HepG2 (cell line): Measurements from ENCODE around the gene WDR53. TPM values are rescaled to one million over a fixed set of nuclear protein-coding genes. Genes with fewer than 3 reads are reported as not detected.
"Not testable (repeated sequence)": the region's sequence is repeated elsewhere in the genome, so short reads cannot be mapped to it uniquely, and the experiment has no call there.

Experiments used
- ATAC-seq: fragments of 200-7000 bp; cut with Tn5 transposase; 3 replicates; pipeline ENCODE4 v1.9.1; 2020; ENCODE audit warnings: mild to moderate bottlenecking, moderate library complexity
- BruUV-seq: library from RNA; stranded (reverse); fragments of 400-500 nt; replicated peaks from 2 replicates; lab custom pipeline; 2021; lab: Mats Ljungman, UMichigan
- CTCF ChIA-PET: fragments of 300-600 bp; formaldehyde crosslinking; extraction: SDS; loops from one replicate; lab custom pipeline; 2021; ENCODE audit warnings: low total read pairs, inconsistent platforms, low intra/inter-chr PET ratio; lab: Yijun Ruan, JAX
- POLR2A ChIA-PET: fragments of 350-600 bp; sonication (Branson Sonifier 250); formaldehyde crosslinking; loops from one replicate; lab custom pipeline; 2020; ENCODE audit warnings: antibody characterized with exemption, inconsistent platforms; lab: Yijun Ruan, JAX
- DNase-seq: peaks from one replicate; pipeline ENCODE4 v3.0.0-alpha.2; 2015; ENCODE audit warnings: low spot score
- FAIRE-seq: peaks from 3 replicates; lab custom pipeline; 2011; peaks lifted over from hg19 to GRCh38; lab: Jason Lieb, UNC
- H2AFZ ChIP-seq: one replicate; pipeline ENCODE4 v1.6.1; 2011; ENCODE audit warnings: low read length, inconsistent platforms
- H3K27ac ChIP-seq: fragments of 300-600 bp; 3 replicates; pipeline ENCODE4 v1.8.0; 2011; ENCODE audit warnings: mixed run types, mild to moderate bottlenecking, mixed read lengths, low read length, inconsistent platforms; ENCODE audit not compliant: insufficient read depth; ENCODE audit errors: extremely low read length
- H3K27me3 ChIP-seq, 2 experiments: fragments of 200-600 bp in 1 of 2; 2 replicates in 1 of 2; 3 replicates in 1 of 2; pipeline versions ENCODE4 v1.6.0 to v1.8.0; 2011; ENCODE audit warnings: low read length in 2 of 2, mild to moderate bottlenecking in 2 of 2, moderate library complexity in 2 of 2, inconsistent platforms in 1 of 2; ENCODE audit not compliant: insufficient read depth in 2 of 2, control insufficient read depth in 1 of 2
- H3K36me3 ChIP-seq, 2 experiments: fragments of 200-600 bp in 1 of 2; replicated peaks in 1 of 2; 2 replicates in 1 of 2; 3 replicates in 1 of 2; pipeline versions ENCODE4 v1.5.1 to v1.8.0; 2011; ENCODE audit warnings: low read length in 2 of 2, inconsistent platforms in 1 of 2; ENCODE audit not compliant: insufficient read depth in 2 of 2, control insufficient read depth in 1 of 2
- H3K4me1 ChIP-seq: 2 replicates; pipeline ENCODE4 v1.5.1; 2012; ENCODE audit warnings: low read length, inconsistent platforms; ENCODE audit not compliant: insufficient read depth
- H3K4me2 ChIP-seq: 2 replicates; pipeline ENCODE4 v1.6.0; 2011; ENCODE audit warnings: low read depth, low read length, inconsistent platforms
- H3K4me3 ChIP-seq, 3 experiments: fragments of 200-600 bp in 1 of 3; sonication (generic), shearing (Covaris generic) in 1 of 3; replicated peaks in 1 of 3; 2 replicates each; pipeline ENCODE4 v1.5.1; 2011 to 2016; ENCODE audit warnings: low read length in 3 of 3, inconsistent platforms in 2 of 3, low read depth in 2 of 3, mild to moderate bottlenecking in 2 of 3, control low read depth in 1 of 3, mixed read lengths in 1 of 3; ENCODE audit not compliant: insufficient read depth in 1 of 3
- H3K79me2 ChIP-seq: one replicate; pipeline ENCODE4 v1.6.1; 2011; ENCODE audit warnings: low read length, inconsistent platforms; ENCODE audit not compliant: insufficient read depth
- H3K9ac ChIP-seq: 2 replicates; pipeline ENCODE4 v1.6.0; 2011; ENCODE audit warnings: mild to moderate bottlenecking, low read depth, low read length, inconsistent platforms; ENCODE audit not compliant: insufficient read depth
- H3K9me3 ChIP-seq: 2 replicates; pipeline ENCODE4 v1.5.1; 2012; ENCODE audit warnings: mild to moderate bottlenecking, low read length
- H4K20me1 ChIP-seq: 2 replicates; pipeline ENCODE4 v1.6.0; 2011; ENCODE audit warnings: inconsistent platforms, mild to moderate bottlenecking, low read length, moderate library complexity; ENCODE audit not compliant: insufficient read depth
- AHR ChIP-seq: IDR thresholded peaks from 2 replicates; pipeline ENCODE4 v1.6.1; 2018; ENCODE audit warnings: missing genetic modification reagents, missing compliant biosample characterization
- ATAD3A ChIP-seq: sonication (generic); formaldehyde crosslinking; IDR thresholded peaks from 2 replicates; pipeline ENCODE4 v1.4.0; 2020; ENCODE audit warnings: missing genetic modification reagents
- CBX1 ChIP-seq: IDR thresholded peaks from one replicate; pipeline ENCODE4 v1.6.1; 2016; ENCODE audit warnings: antibody characterized with exemption, low read depth
- HOXA9 ChIP-seq: sonication (generic); formaldehyde crosslinking; IDR thresholded peaks from 2 replicates; pipeline ENCODE4 v1.8.1; 2022; ENCODE audit warnings: missing genetic modification reagents, mild to moderate bottlenecking, moderate library complexity, borderline replicate concordance
- ZNF253 ChIP-seq: sonication (generic); formaldehyde crosslinking; IDR thresholded peaks from 2 replicates; pipeline ENCODE4 v1.8.0; 2022; ENCODE audit warnings: mild to moderate bottlenecking, missing genetic modification reagents, borderline replicate concordance
- ZNF431 ChIP-seq: sonication (generic); formaldehyde crosslinking; IDR thresholded peaks from 2 replicates; pipeline ENCODE4 v1.9.0; 2022; ENCODE audit warnings: missing genetic modification reagents, low read depth, mild to moderate bottlenecking, borderline replicate concordance
- ZNF569 ChIP-seq: sonication (generic); formaldehyde crosslinking; IDR thresholded peaks from 2 replicates; pipeline ENCODE4 v1.5.0; 2020; ENCODE audit warnings: mild to moderate bottlenecking, missing genetic modification reagents, moderate library complexity, borderline replicate concordance
- WGBS: methylation state at CpG from one replicate; pipeline ENCODE4 v1.1.6; 2017; ENCODE audit warnings: low lambda C conversion rate; 5-methylcytosine and 5-hydroxymethylcytosine counted together
- in situ Hi-C: cut with HindIII; loops from 2 replicates; pipeline ENCODE4 v1.10.0; 2017; ENCODE audit warnings: low pct_unique_long_range_greater_than_20kb; ENCODE audit not compliant: extremely low pct_ligation_motif_present
- intact Hi-C: fragments of 100-400 bp; cut with micrococcal nuclease; formaldehyde crosslinking; loops from one replicate; pipeline ENCODE4 v1.10.0; 2022; ENCODE audit not compliant: unreplicated experiment
- polyA plus RNA-seq, 8 experiments: library from polyadenylated mRNA; depleted of rRNA in 3 of 8; stranded (reverse) in 7 of 8; unstranded in 1 of 8; fragments of >200 nt; fragmentation: Illumina TruSeq in 4 of 8; extraction: Trizol in 4 of 8; gene quantifications; 2 replicates each; pipeline versions ENCODE4 v1.2.1 to v1.2.3, GENCODE V29; 2011 to 2016; ENCODE audit warnings: low read depth in 4 of 8, missing spikeins in 1 of 8, mixed read lengths in 1 of 8; ENCODE audit not compliant: insufficient read depth in 1 of 8
- total RNA-seq, 5 experiments: library from RNA; depleted of rRNA; stranded (reverse); fragments of >200 nt; fragmentation: Illumina TruSeq; extraction: Trizol; gene quantifications; 2 replicates each; pipeline ENCODE4 v1.2.3, GENCODE V29; 2016; ENCODE audit warnings: low read depth in 1 of 5
- TF ChIP-seq, protein P1 (sequence below), 2 experiments: sonication (generic) in 1 of 2; formaldehyde crosslinking in 1 of 2; IDR thresholded peaks; 2 replicates each; pipeline versions ENCODE4 v1.4.0 to v1.6.1; 2018 to 2020; ENCODE audit warnings: missing genetic modification reagents in 2 of 2, borderline replicate concordance in 1 of 2, low read depth in 1 of 2, mild to moderate bottlenecking in 1 of 2, missing biosample characterization in 1 of 2
- TF ChIP-seq, protein P2 (sequence below): sonication (generic); formaldehyde crosslinking; IDR thresholded peaks from 2 replicates; pipeline ENCODE4 v1.5.0; 2020; ENCODE audit warnings: missing genetic modification reagents

The WDR53 gene
- total and polyA plus RNA-seq, 2 of the 13 experiments (the other 11 are each of a cell fraction or from before 2014, with no cell fraction given) = 3.5 to 7.7 TPM

DNA sequence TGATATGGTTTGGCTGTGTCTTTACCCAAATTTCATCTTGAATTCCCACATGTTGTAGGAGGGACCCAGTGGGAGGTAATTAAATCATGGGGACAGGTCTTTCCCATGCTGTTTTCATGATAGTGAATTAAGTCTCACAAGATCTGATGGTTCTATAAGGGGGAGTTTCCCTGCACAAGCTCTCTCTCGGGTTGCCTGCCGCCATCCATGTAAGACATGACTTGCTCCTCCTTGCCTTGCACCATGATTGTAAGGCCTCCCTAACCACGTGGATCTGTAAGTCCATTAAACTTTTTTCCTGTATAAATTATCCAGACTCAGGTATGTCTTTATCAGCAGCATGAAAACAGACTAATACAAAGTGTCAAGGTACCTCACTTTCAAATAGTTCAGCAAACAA, 18.2 kb downstream of the WDR53 start:
- H4K20me1 ChIP-seq, H3K27me3 ChIP-seq, FAIRE-seq, BruUV-seq, H3K4me2 ChIP-seq, H3K9ac ChIP-seq, H3K79me2 ChIP-seq, intact Hi-C loops, H2AFZ ChIP-seq, H3K36me3 ChIP-seq, CTCF ChIA-PET, in situ Hi-C loops, DNase-seq, H3K27ac ChIP-seq, ATAC-seq, H3K4me3 ChIP-seq, POLR2A ChIA-PET: not testable (repeated sequence)
- 60% methylated on average over 3 of the region's 3 CpGs for WGBS
- H3K9me3 ChIP-seq = peaks cover 19% of the 10 kb centered on the region
- 0 out of 2 replicates have a peak, but pooled peaks have one; percentile 41 for TF ChIP-seq ZNF431
- H3K4me1 ChIP-seq = peaks cover 13% of the 10 kb centered on the region

DNA sequence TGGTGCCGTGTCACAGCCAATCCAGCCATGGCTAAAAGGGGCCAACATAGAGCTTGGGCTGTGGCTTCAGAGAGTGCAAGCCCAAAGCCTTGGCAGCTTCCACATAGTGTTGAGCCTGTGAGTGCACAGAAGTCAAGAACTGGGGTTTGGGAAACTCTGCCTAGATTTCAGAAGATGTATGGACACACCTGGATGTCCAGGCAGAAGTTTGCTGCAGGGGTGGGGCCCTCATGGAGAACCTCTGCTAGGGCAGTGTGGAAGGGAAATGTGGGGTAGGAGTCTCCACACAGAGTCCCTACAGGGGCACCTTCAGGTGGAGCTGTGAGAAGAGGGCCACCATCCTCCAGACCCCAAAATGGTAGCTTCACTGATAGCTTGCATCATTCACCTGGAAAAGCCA, 19.0 kb downstream of the WDR53 start:
- H4K20me1 ChIP-seq, ATAC-seq, DNase-seq, H3K27me3 ChIP-seq, H3K9ac ChIP-seq, intact Hi-C loops, FAIRE-seq, H3K27ac ChIP-seq, H3K4me2 ChIP-seq, H3K79me2 ChIP-seq, BruUV-seq, H3K4me3 ChIP-seq, CTCF ChIA-PET, H3K36me3 ChIP-seq, H2AFZ ChIP-seq, POLR2A ChIA-PET, in situ Hi-C loops: not testable (repeated sequence)
- WGBS = no CpG with 5 or more reads among the region's 1 CpG
- H3K4me1 ChIP-seq = peaks cover 13% of the 10 kb centered on the region
- H3K9me3 ChIP-seq = peaks cover 19% of the 10 kb centered on the region

DNA sequence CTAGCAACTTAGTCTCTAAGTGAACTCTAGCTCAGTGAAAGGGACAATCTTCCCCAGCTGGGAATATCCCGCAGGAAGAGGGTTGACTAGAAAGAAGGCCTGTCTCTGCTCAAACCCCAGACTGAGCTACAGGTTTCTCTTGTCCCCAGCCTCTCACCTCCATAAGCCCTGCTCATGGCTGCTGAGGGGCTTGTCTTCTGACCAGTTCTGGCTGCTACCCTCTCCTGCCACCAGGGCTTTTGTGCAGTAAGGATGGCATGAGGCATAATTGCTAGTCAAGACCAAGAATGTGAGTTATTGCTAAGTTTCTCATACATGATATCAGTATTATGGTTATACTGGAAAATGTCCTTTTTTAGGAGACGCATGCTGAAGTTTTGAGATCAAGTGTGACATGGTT, 21.3 kb downstream of the WDR53 start:
- no peak for DNase-seq
- Histone ChIP-seq H3K27me3 (0 out of 5 replicates have a peak, but pooled peaks cover 0 to 2% of the 10 kb centered on the region in 2 experiments), H3K4me2 (no peak overlapping the region), H2AFZ (no peak overlapping the region), H3K9me3 (peaks cover 19% of the 10 kb centered on the region), H4K20me1 (no peaks in the 10 kb centered on the region), H3K4me3 (no peak overlapping the region), H3K27ac (no peak overlapping the region), H3K79me2 (no peaks in the 10 kb centered on the region), H3K4me1 (peaks cover 13% of the 10 kb centered on the region), H3K36me3 (no peaks in the 10 kb centered on the region), H3K9ac (no peak overlapping the region)
- in situ Hi-C loops = no loop called here
- ChIA-PET CTCF (no interaction called here), POLR2A (no interaction called here)
- intact Hi-C loops = no loop called here
- 76% methylated on average over 2 of the region's 2 CpGs for WGBS
- no TSS peak for BruUV-seq
- no peak for FAIRE-seq
- peak; percentile 82 for ATAC-seq
- TF ChIP-seq AHR (CRISPR knock-in tag) = no peak
- TF ChIP-seq, protein P1, sequence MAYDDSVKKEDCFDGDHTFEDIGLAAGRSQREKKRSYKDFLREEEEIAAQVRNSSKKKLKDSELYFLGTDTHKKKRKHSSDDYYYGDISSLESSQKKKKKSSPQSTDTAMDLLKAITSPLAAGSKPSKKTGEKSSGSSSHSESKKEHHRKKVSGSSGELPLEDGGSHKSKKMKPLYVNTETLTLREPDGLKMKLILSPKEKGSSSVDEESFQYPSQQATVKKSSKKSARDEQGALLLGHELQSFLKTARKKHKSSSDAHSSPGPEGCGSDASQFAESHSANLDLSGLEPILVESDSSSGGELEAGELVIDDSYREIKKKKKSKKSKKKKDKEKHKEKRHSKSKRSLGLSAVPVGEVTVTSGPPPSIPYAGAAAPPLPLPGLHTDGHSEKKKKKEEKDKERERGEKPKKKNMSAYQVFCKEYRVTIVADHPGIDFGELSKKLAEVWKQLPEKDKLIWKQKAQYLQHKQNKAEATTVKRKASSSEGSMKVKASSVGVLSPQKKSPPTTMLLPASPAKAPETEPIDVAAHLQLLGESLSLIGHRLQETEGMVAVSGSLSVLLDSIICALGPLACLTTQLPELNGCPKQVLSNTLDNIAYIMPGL (CRISPR knock-in tag; IDR thresholded peaks at IDR 0.05; ENCODE audit: borderline replicate concordance in 1 of 2, low read depth in 1 of 2) = no peak
- no peak for TF ChIP-seq ZNF253 (CRISPR knock-in tag)
- no peak for TF ChIP-seq ZNF569 (CRISPR knock-in tag)
- TF ChIP-seq ATAD3A (CRISPR knock-in tag) = no peak
- no peak for TF ChIP-seq CBX1
- TF ChIP-seq, protein P2, sequence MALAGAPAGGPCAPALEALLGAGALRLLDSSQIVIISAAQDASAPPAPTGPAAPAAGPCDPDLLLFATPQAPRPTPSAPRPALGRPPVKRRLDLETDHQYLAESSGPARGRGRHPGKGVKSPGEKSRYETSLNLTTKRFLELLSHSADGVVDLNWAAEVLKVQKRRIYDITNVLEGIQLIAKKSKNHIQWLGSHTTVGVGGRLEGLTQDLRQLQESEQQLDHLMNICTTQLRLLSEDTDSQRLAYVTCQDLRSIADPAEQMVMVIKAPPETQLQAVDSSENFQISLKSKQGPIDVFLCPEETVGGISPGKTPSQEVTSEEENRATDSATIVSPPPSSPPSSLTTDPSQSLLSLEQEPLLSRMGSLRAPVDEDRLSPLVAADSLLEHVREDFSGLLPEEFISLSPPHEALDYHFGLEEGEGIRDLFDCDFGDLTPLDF (CRISPR knock-in tag) = no peak
- no peak for TF ChIP-seq HOXA9
